SH-SY5Y (cell line): ENCODE data around the gene NAALADL1.

ENCODE experiments used
- GATA2 ChIP-seq: IDR thresholded peaks from 2 replicates; pipeline ENCODE4 v1.6.1; 2011; ENCODE audit warnings: mild to moderate bottlenecking, low read depth, low read length
- GATA3 ChIP-seq: IDR thresholded peaks from 2 replicates; pipeline ENCODE4 v1.6.1; 2011; ENCODE audit warnings: low read depth, mild to moderate bottlenecking, low read length, moderate library complexity

DNA sequence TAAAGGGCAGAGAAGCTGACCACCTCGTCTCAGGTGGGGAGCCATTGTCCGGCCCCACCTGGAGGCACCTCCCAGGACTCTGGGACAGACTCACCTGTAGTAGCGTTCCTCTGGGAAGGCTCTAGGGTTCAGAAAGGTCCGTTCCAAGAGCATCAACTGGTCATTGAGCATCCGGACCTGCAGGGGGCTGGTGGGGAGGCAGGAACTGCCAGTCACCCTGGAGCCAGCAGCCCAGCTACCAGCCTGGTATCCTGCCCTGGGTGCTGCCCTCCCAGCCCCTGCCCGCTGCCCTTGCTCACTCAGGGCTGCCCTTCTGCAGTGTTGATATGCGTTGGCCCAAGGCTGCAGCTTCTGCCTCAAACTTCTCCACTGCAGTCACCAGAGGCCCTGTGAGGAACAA, 12.6 kb downstream of the NAALADL1 start:
- TF ChIP-seq GATA3 (no peak), GATA2 (no peak)
